Nephron (organoid): ENCODE measurements around the gene NETO1.
A peak's percentile ranks its signal among the peaks of the same experiment; 100 is the strongest.

Experiments
- H3K27ac Mint-ChIP-seq, 3 experiments: 2 replicates each; pipeline ENCODE4 v1.8.0; 2020; ENCODE audit warnings: mixed read lengths in 3 of 3, mild to moderate bottlenecking in 2 of 3, moderate library complexity in 1 of 3
- H3K27me3 Mint-ChIP-seq: 2 replicates; pipeline ENCODE4 v1.8.0; 2021; ENCODE audit warnings: low read depth, mild to moderate bottlenecking, moderate library complexity, mixed read lengths
- H3K36me3 Mint-ChIP-seq: 2 replicates; pipeline ENCODE4 v1.8.0; 2020; ENCODE audit warnings: low read depth, mixed read lengths
- H3K4me1 Mint-ChIP-seq: 2 replicates; pipeline ENCODE4 v1.8.0; 2020; ENCODE audit warnings: mixed read lengths
- H3K4me3 Mint-ChIP-seq, 3 experiments: 2 replicates each; pipeline ENCODE4 v1.8.0; 2020; ENCODE audit warnings: mild to moderate bottlenecking in 3 of 3, mixed read lengths in 3 of 3, moderate library complexity in 2 of 3
- H3K9me3 Mint-ChIP-seq: 2 replicates; pipeline ENCODE4 v1.8.0; 2020; ENCODE audit warnings: mixed read lengths
- CTCF ChIP-seq, 3 experiments: fragments of 200-600 bp; sonication (generic); IDR thresholded peaks; one replicate each; pipeline ENCODE4 v1.5.0; 2021; ENCODE audit warnings: antibody characterized with exemption in 3 of 3; ENCODE audit not compliant: unreplicated experiment in 3 of 3

Gene NETO1

GRCh38 chr18:72799106-72799505 lies 68.7 kb downstream of the NETO1 start:
- Mint-ChIP-seq H3K27me3 (no peaks in the 10 kb centered on the region), H3K4me1 (no peaks in the 10 kb centered on the region), H3K27ac (no peak overlapping the region), H3K9me3 (no peaks in the 10 kb centered on the region), H3K36me3 (no peaks in the 10 kb centered on the region), H3K4me3 (no peak overlapping the region)
- TF ChIP-seq CTCF (IDR thresholded peaks at IDR 0.05; ENCODE audit: unreplicated experiment in 3 of 3), result no peak

DNA sequence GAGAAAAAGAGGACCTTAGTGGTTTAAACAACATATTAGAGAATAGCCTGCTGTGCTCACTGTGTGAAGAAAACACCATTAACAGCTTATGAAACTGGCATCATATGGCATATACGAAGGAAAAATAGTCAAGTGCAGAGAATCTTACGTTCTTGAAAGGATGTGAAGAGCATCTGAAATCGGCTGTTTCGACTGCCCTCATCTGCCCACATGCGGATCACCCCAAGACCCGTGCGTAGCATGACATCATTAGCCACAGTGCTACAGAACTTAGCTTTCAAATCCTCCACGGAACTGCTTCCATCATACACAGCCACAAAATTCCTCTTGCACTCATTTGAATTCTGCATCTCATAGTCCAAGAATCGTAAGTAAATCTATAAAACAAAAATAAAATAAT lies 84.3 kb downstream of the NETO1 start:
- H3K4me3 Mint-ChIP-seq, result no peak overlapping the region
- no peaks in the 10 kb centered on the region for H3K4me1 Mint-ChIP-seq
- H3K36me3 Mint-ChIP-seq, result no peaks in the 10 kb centered on the region
- H3K27ac Mint-ChIP-seq, result no peak overlapping the region
- no peak for TF ChIP-seq CTCF (IDR thresholded peaks at IDR 0.05; ENCODE audit: unreplicated experiment in 3 of 3)
- no peaks in the 10 kb centered on the region for H3K27me3 Mint-ChIP-seq
- no peaks in the 10 kb centered on the region for H3K9me3 Mint-ChIP-seq

DNA sequence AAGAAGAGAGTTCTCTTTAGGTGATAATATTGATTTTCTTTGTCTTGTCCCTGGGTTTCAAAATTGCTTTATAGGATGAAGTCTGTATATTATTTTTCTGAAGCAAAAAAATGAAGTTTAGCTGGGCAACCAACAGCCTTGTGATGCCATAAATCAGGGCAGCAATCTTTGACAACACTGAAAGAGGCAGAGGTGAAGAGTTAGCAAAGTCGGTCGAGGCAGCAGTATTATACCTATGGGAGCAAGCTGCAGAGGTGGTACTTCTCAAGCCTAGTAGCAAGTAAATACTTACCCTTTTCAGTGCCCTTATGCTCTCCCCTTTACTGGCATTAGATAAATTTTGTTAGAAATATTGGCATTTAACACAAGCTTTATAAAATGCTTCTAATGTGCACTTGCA lies 92.9 kb downstream of the NETO1 start:
- no peak overlapping the region for H3K4me3 Mint-ChIP-seq
- TF ChIP-seq CTCF (IDR thresholded peaks at IDR 0.05; ENCODE audit: unreplicated experiment in 3 of 3), result no peak
- no peaks in the 10 kb centered on the region for H3K36me3 Mint-ChIP-seq
- H3K27ac Mint-ChIP-seq, result no peak overlapping the region
- H3K9me3 Mint-ChIP-seq, result no peaks in the 10 kb centered on the region
- H3K27me3 Mint-ChIP-seq, result no peaks in the 10 kb centered on the region
- H3K4me1 Mint-ChIP-seq, result no peaks in the 10 kb centered on the region

DNA sequence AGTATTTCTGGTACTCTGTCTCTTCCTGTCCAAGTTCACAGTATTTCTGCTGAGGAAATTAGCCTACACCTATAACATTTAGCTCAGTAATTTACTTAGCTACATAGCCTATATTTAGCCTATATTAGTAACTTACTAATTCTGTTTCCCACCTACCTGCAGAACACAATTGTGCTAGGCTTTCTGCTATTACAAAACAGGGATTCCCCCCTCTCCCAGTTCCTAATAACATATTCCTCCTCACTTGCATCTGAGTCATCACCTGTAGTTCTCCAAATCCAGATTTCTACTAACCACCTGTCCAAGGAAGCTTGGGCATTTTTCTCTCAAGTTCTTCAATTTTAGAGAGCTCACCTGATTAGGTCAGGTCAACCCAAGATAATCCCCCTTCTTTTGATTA lies 94.9 kb downstream of the NETO1 start:
- no peak for TF ChIP-seq CTCF (IDR thresholded peaks at IDR 0.05; ENCODE audit: unreplicated experiment in 3 of 3)
- Mint-ChIP-seq H3K4me1 (no peaks in the 10 kb centered on the region), H3K4me3 (no peak overlapping the region), H3K9me3 (no peaks in the 10 kb centered on the region), H3K27me3 (peaks cover 3% of the 10 kb centered on the region), H3K36me3 (no peaks in the 10 kb centered on the region), H3K27ac (no peak overlapping the region)

DNA sequence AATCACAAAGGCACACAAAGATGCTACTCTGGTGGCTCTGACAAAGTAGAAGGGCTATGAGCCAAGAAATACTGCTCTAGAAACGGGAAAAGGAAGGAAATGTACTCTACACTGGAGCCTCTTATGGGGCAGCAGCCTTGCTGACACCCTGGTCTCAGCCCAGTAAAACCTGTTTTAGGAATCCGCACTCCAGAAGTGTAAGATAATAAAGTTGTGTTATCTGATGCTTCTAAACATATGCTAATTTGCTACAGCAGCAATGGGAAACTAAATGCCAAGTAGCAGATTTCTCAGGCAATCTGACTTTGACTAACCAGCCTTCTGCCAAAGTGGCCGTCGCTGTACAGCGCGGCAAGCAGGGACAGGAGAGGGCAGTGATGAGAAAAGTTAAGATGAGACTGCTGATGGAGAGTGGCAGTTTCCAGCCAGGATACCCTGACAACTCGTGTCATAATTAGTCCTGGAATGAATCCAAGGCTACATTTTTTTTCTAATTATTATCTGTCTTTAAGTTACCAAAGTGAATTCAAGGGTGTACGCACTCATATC lies 99.0 kb downstream of the NETO1 start:
- no peak overlapping the region for H3K27ac Mint-ChIP-seq
- TF ChIP-seq CTCF (IDR thresholded peaks at IDR 0.05; ENCODE audit: unreplicated experiment in 3 of 3), result no peak
- H3K27me3 Mint-ChIP-seq, result peaks cover 7% of the 10 kb centered on the region
- H3K4me1 Mint-ChIP-seq, result no peaks in the 10 kb centered on the region
- no peak overlapping the region for H3K4me3 Mint-ChIP-seq
- no peaks in the 10 kb centered on the region for H3K36me3 Mint-ChIP-seq
- no peaks in the 10 kb centered on the region for H3K9me3 Mint-ChIP-seq

DNA sequence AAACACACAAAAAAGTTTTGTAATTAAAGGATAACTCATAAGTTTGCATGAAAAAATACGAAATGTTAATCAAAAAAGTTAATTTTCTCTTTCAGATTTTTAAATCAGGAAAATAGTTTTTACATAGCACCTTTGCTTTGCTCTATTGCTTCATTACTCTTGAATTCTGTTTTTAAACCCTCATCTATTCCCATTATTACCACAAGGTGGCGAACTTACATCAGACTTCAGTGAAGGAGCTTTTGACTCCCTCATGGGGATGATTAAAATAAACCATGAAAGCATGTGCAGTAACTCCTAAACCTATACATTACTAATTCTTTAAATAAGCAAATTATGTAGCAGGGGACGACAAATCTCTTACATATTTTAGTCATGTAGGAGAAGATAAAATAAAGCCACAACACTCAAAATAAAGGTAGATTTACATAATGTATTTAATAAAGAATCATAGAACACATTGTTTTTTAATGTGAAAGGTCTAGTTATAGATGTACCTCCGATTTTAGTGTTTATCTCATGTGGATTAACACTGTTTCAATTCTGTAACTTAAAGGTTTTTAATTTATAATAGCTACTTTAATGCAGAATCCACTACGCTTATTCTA lies 105.2 kb downstream of the NETO1 start:
- Mint-ChIP-seq H3K4me3 (no peak overlapping the region), H3K27ac (no peak overlapping the region), H3K4me1 (no peaks in the 10 kb centered on the region), H3K36me3 (no peaks in the 10 kb centered on the region), H3K9me3 (no peaks in the 10 kb centered on the region), H3K27me3 (peaks cover 7% of the 10 kb centered on the region)
- peak; percentile 83 to 94 (median 86) for TF ChIP-seq CTCF (IDR thresholded peaks at IDR 0.05; ENCODE audit: unreplicated experiment in 3 of 3)
